ENCODE data around the gene CCDC71.

Gene CCDC71

GRCh38 chr3:49131576-49131975 lies 34.6 kb downstream of the CCDC71 start:
- no peak for DNase-seq (ENCODE audit: low read depth in 2 of 2)

GRCh38 chr3:49131040-49131439 lies 35.1 kb downstream of the CCDC71 start:
- no peak for DNase-seq (ENCODE audit: low read depth in 2 of 2)

GRCh38 chr3:49124991-49125670 lies 41.0 kb downstream of the CCDC71 start:
- DNase-seq (ENCODE audit: low read depth in 2 of 2) = no peak

DNA sequence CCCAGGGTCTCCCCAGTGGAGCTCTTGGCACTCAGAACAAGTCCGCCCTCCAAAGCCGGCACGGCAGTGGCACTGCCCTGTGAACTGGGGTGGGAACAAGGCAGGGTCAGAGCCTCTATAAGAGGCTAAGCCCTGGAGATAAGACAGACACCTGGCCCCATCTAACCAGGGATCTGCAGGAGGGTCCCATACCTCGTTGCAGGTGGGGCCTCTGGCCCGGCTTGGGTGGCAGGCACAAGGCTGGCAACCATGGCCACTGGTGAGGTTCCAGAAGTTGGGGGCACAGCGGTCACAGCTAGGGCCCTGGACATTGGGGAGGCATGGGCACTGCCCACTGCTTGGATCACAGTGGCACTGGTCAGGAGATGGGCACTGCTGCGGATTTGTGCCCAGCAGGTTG lies 41.9 kb downstream of the CCDC71 start:
- no peak for DNase-seq (ENCODE audit: low read depth in 2 of 2)

DNA sequence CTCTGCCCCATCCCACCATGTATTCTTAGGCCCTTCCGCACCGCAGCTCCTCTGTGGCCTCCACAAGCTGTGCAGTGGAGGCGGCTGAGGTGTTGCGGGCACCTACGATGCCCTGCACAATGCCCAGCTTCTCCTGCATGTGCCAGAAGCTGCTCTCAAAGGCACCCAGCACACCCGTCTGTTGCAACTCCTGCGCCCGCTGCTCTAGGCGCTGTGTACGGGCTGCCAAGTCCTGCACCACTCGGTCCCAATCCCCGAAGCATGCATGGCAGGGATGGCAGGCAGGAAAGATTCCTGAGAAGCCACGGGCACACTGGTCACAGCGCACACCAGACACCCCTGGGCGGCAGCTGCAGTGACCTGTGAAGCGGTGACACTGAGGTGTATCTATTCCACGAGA lies 42.4 kb downstream of the CCDC71 start:
- DNase-seq (ENCODE audit: low read depth in 2 of 2) = no peak

DNA sequence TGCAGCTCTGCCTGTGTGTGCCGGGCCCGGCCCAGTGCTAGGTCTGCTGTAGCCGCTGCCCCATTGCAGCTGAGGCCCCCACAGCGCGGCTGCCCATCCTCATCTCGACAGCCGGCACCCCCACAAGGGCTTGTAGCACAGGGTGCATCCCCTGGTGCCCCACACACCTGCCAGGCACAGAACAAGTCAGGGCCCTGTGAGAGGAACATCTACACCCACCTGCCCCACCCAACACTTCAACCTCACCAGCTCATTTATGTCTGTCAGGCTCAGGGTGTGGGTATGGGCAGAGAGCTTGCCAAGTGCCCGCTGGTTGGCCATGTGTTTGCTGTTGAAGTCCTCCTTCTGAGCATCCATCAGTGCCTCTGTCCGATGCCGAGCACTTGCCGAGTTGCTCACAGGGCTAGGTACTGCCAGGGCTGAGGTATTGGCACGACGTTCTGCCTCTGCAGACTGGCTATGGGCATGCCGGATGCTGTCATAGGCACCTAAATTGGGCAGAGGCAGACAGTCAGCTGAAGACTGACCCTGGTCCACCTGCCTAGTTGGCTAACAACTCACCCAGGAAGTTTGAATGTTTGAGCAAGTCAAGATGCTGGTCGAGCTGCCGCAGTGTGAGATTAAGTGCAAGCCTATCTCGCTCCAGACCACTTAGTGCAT lies 43.1 kb downstream of the CCDC71 start:
- no peak for DNase-seq (ENCODE audit: low read depth in 2 of 2)

DNA sequence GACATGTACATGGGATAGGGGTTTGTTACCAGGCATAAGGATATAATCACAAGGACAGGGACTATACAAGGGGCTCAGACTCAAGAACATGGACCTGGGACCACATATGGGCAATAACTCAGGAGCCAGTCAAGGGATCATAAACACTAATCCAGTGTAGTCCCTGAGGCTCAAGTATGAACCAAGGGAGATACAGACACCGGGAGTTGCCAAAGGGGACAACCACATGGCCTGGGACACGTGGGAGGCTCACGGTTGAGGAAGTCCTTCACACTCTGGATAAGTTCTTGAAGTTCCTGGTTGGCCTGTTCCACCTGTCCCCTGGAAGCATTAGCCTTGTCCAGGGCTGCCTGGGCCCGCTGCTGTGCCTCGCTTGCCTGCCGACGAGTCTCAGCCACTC lies 43.7 kb downstream of the CCDC71 start:
- no peak for DNase-seq (ENCODE audit: low read depth in 2 of 2)

DNA sequence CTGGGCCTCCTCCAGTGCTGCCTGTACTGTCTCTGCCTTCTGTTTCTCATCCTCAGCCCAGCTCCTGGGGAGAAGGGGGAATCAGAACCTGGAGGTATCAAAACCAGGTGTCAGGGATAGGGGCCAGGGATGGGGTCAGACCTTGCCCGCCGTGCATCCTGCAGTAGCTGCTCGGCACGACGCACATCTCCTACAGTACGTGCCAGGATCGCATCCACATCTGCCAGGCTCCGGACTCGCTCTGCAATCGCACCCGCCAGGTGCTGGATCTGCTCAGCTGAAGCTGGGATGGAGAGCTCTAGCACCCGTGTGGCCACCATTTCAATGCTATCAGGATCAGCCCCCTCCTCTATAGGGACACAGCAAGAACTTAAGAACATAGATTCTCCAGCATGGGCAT lies 44.1 kb downstream of the CCDC71 start:
- DNase-seq (ENCODE audit: low read depth in 2 of 2) = no peak

DNA sequence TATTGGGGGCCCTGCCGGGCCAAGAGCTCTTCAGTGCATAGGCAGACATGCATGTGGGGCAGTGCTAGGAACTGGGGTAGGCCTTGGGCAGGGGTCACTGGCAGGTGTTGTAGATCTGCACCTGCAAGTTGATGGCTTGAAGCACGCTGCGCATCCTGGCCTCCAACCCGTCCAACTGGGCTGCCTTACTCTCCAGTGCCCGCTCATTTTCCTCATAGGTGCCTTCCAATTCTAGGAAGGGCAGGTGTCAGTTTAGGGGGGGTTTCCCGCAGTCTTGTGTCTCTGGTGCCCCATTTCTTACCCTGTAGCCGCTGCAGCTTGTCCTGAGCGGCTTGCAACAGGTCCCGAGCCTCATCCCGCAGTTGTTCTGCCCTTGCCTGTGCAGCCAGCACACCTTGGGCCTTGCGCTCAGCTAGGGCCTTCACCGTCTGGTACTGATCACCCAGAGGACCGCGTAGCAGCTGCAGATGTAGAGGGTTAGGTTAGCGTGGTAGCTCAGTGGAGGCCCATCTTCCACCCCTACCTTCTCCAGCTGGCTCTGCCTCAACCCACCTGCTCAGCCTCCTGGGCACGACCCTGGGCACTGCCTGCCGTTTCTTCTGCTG lies 44.9 kb downstream of the CCDC71 start:
- DNase-seq (ENCODE audit: low read depth in 2 of 2) = no peak

- peak; percentile 85 to 92 for DNase-seq (ENCODE audit: low read depth in 2 of 2)
Measured at GRCh38 chr3:49120438-49121131, 45.5 kb downstream of the CCDC71 start, which contains the start of gene USP19. TSS of gene USP19 (minus strand) at chr3:49120823. CDS start at chr3:49119145, 1,678 bp downstream.

- no peak for DNase-seq (ENCODE audit: low read depth in 2 of 2)
Measured at GRCh38 chr3:49120096-49120437, 46.1 kb downstream of the CCDC71 start.

DNA sequence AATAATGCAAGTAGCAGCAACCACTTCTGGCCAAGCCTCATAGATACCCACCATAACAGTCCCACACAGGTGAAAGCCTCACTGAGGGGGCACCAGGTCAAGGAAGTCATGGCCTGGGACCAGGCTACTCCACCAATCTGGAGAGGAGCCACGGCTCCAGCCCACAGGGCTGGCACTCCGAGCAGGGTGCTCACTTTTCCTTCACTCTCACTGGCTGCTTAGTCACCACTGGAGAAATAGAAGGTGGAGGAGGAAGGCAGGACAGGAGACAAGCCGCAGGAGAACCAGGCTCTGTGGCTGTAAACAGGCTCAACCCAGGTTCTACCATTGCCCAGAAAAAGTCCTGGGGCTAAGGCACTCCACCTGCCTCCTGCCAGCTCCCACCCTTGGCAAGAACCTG lies 46.7 kb downstream of the CCDC71 start:
- no peak for DNase-seq (ENCODE audit: low read depth in 2 of 2)

- DNase-seq (ENCODE audit: low read depth in 2 of 2) = no peak
Measured at GRCh38 chr3:49119036-49119435, 47.1 kb downstream of the CCDC71 start.

Data from stimulated activated CD8-positive, alpha-beta memory T cell treated with anti-CD3 and anti-CD28 coated beads, Interleukin-7, amount 100 ng/mL, for 4 hours (primary cell).